ENCODE results near the gene BMERB1.

DNA sequence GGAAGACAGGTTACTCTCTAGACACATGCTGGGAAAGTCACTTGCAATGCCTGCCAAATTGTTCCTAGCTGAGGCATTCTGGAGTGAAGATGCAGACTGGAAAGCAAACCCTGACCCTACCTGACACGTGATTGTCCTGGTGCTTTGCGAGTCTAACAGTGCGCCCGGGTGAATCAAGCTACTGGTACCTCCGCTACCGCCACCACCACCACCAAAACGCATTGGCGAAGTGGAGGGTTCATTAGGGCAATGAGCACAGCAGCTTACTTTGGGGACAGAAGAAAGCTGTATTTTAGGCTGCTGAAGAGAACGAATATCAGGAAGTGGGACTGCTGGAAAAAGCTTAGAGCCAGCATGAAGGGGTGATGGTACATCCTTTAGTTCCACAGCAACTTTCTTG, 201.5 kb downstream of the BMERB1 start:
- TF ChIP-seq POLR2AphosphoS5 (IDR thresholded peaks at IDR 0.05; ENCODE audit: low read depth) (no peak), EZH2phosphoT487 (IDR thresholded peaks at IDR 0.05; ENCODE audit: unreplicated experiment) (no peak), EZH2 (IDR thresholded peaks at IDR 0.05; ENCODE audit: low read depth, unreplicated experiment) (no peak), NANOG (IDR thresholded peaks at IDR 0.05; ENCODE audit: borderline replicate concordance) (no peak), STAT1 (IDR thresholded peaks at IDR 0.05; ENCODE audit: unreplicated experiment) (no peak), CREB1 (CRISPR knock-in tag; IDR thresholded peaks at IDR 0.05; ENCODE audit: low read depth) (no peak), ZNF331 (CRISPR knock-in tag; IDR thresholded peaks at IDR 0.05; ENCODE audit: low read depth) (no peak), JUNB (IDR thresholded peaks at IDR 0.05; ENCODE audit: unreplicated experiment) (no peak), ZNF114 (CRISPR knock-in tag; IDR thresholded peaks at IDR 0.05) (no peak)
- TF ChIP-seq, protein P1, sequence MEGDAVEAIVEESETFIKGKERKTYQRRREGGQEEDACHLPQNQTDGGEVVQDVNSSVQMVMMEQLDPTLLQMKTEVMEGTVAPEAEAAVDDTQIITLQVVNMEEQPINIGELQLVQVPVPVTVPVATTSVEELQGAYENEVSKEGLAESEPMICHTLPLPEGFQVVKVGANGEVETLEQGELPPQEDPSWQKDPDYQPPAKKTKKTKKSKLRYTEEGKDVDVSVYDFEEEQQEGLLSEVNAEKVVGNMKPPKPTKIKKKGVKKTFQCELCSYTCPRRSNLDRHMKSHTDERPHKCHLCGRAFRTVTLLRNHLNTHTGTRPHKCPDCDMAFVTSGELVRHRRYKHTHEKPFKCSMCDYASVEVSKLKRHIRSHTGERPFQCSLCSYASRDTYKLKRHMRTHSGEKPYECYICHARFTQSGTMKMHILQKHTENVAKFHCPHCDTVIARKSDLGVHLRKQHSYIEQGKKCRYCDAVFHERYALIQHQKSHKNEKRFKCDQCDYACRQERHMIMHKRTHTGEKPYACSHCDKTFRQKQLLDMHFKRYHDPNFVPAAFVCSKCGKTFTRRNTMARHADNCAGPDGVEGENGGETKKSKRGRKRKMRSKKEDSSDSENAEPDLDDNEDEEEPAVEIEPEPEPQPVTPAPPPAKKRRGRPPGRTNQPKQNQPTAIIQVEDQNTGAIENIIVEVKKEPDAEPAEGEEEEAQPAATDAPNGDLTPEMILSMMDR (conservative IDR thresholded peaks at IDR 0.05; ENCODE audit: low read depth in 2 of 2), result no peak
- TF ChIP-seq, protein P2, sequence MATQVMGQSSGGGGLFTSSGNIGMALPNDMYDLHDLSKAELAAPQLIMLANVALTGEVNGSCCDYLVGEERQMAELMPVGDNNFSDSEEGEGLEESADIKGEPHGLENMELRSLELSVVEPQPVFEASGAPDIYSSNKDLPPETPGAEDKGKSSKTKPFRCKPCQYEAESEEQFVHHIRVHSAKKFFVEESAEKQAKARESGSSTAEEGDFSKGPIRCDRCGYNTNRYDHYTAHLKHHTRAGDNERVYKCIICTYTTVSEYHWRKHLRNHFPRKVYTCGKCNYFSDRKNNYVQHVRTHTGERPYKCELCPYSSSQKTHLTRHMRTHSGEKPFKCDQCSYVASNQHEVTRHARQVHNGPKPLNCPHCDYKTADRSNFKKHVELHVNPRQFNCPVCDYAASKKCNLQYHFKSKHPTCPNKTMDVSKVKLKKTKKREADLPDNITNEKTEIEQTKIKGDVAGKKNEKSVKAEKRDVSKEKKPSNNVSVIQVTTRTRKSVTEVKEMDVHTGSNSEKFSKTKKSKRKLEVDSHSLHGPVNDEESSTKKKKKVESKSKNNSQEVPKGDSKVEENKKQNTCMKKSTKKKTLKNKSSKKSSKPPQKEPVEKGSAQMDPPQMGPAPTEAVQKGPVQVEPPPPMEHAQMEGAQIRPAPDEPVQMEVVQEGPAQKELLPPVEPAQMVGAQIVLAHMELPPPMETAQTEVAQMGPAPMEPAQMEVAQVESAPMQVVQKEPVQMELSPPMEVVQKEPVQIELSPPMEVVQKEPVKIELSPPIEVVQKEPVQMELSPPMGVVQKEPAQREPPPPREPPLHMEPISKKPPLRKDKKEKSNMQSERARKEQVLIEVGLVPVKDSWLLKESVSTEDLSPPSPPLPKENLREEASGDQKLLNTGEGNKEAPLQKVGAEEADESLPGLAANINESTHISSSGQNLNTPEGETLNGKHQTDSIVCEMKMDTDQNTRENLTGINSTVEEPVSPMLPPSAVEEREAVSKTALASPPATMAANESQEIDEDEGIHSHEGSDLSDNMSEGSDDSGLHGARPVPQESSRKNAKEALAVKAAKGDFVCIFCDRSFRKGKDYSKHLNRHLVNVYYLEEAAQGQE (IDR thresholded peaks at IDR 0.05; ENCODE audit: unreplicated experiment), result no peak
- TF ChIP-seq, protein P3, sequence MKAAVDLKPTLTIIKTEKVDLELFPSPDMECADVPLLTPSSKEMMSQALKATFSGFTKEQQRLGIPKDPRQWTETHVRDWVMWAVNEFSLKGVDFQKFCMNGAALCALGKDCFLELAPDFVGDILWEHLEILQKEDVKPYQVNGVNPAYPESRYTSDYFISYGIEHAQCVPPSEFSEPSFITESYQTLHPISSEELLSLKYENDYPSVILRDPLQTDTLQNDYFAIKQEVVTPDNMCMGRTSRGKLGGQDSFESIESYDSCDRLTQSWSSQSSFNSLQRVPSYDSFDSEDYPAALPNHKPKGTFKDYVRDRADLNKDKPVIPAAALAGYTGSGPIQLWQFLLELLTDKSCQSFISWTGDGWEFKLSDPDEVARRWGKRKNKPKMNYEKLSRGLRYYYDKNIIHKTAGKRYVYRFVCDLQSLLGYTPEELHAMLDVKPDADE (IDR thresholded peaks at IDR 0.05), result no peak
- TF ChIP-seq, protein P4, sequence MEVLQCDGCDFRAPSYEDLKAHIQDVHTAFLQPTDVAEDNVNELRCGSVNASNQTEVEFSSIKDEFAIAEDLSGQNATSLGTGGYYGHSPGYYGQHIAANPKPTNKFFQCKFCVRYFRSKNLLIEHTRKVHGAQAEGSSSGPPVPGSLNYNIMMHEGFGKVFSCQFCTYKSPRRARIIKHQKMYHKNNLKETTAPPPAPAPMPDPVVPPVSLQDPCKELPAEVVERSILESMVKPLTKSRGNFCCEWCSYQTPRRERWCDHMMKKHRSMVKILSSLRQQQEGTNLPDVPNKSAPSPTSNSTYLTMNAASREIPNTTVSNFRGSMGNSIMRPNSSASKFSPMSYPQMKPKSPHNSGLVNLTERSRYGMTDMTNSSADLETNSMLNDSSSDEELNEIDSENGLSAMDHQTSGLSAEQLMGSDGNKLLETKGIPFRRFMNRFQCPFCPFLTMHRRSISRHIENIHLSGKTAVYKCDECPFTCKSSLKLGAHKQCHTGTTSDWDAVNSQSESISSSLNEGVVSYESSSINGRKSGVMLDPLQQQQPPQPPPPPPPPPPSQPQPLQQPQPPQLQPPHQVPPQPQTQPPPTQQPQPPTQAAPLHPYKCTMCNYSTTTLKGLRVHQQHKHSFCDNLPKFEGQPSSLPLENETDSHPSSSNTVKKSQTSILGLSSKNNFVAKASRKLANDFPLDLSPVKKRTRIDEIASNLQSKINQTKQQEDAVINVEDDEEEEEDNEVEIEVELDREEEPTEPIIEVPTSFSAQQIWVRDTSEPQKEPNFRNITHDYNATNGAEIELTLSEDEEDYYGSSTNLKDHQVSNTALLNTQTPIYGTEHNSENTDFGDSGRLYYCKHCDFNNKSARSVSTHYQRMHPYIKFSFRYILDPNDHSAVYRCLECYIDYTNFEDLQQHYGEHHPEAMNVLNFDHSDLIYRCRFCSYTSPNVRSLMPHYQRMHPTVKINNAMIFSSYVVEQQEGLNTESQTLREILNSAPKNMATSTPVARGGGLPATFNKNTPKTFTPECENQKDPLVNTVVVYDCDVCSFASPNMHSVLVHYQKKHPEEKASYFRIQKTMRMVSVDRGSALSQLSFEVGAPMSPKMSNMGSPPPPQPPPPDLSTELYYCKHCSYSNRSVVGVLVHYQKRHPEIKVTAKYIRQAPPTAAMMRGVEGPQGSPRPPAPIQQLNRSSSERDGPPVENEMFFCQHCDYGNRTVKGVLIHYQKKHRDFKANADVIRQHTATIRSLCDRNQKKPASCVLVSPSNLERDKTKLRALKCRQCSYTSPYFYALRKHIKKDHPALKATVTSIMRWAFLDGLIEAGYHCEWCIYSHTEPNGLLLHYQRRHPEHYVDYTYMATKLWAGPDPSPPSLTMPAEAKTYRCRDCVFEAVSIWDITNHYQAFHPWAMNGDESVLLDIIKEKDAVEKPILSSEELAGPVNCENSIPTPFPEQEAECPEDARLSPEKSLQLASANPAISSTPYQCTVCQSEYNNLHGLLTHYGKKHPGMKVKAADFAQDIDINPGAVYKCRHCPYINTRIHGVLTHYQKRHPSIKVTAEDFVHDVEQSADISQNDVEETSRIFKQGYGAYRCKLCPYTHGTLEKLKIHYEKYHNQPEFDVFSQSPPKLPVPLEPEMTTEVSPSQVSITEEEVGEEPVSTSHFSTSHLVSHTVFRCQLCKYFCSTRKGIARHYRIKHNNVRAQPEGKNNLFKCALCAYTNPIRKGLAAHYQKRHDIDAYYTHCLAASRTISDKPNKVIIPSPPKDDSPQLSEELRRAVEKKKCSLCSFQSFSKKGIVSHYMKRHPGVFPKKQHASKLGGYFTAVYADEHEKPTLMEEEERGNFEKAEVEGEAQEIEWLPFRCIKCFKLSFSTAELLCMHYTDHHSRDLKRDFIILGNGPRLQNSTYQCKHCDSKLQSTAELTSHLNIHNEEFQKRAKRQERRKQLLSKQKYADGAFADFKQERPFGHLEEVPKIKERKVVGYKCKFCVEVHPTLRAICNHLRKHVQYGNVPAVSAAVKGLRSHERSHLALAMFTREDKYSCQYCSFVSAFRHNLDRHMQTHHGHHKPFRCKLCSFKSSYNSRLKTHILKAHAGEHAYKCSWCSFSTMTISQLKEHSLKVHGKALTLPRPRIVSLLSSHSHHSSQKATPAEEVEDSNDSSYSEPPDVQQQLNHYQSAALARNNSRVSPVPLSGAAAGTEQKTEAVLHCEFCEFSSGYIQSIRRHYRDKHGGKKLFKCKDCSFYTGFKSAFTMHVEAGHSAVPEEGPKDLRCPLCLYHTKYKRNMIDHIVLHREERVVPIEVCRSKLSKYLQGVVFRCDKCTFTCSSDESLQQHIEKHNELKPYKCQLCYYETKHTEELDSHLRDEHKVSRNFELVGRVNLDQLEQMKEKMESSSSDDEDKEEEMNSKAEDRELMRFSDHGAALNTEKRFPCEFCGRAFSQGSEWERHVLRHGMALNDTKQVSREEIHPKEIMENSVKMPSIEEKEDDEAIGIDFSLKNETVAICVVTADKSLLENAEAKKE (CRISPR knock-in tag; IDR thresholded peaks at IDR 0.05), result no peak
